HL-60/S4 treated with phorbol 12-myristate 13-acetate at 8.2 ng/mL for 4 days and 3 days (cell line): ENCODE data around the gene GTF2F2.

Experiments
- in situ Hi-C: fragments of 300-500 bp; cut with MboI; formaldehyde crosslinking; loops from 2 replicates; pipeline ENCODE4 v1.15.0; 2022; ENCODE audit warnings: low sequenced_read_pairs

GTF2F2 gene

DNA sequence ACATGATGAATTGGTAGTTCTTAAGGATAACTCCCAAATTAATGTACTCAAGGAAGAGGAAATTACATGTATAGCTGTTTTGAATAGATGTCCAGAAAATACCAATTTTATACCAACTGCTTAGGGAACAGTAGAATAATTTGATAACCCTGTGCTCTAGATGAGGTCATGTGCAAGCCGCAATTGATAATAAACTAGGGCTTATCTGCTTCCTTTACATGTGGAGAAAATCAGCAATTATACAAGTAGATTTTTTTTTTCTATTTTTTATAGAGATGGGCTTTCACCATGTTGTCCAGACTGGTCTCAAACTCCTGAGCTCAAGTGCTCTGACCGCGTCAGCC, 211.4 kb downstream of the GTF2F2 start:
- in situ Hi-C loops: no loop called here

DNA sequence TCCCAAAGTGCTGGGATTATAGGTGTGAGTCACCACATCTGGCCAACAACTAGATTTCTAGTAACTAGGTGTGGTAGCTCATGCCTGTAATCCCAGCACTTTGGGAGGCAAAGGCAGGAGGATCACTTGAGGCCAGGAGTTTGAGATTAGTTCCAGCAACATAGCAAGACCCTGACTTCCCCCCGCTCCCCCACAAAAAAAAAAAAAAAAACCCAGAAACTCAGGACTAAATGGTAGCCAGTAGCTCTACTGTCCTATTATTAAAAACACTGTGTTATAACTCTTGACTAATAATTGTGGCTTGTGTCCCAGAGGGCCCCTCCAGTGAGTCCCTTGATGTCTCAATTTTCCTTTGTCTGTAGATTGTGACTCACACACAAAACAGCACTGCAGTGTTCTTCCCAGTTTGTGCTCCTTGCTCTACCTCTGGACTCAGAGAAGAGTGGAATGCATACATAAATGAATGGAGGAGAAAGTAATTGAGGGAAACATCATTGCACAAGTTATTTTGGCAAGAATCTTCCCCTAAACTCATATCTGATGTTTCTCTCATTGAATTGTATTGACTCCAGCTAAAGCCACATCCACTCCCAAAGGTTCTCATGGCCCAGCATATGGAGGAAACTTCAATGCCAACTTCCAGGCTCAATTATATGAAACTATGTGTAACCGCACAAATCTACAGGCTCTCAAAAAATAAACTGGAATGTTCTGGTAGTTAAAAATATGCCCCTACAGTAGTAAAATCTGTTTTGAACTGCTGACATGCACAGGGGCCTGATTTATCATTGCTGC, 211.9 kb downstream of the GTF2F2 start:
- in situ Hi-C loops: no loop called here

DNA sequence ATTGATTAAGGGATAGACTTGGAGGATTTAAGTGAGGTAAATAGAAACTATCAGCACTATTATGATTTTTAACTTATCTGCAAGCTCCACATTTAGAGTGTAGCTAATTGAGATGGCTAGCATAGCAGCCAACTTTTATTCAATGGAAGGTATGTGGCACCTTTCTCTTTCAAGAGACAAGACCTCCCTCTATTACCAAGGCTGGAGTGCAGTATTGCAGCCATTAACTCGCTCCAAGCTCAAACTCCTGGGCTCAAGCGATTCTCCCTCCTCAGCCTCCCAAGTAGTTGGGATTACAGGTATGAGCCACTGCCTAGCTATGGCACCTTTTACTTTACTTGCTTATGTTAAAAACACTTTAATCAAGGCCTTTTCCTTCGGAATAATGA, 212.5 kb downstream of the GTF2F2 start:
- in situ Hi-C loops: no loop called here

DNA sequence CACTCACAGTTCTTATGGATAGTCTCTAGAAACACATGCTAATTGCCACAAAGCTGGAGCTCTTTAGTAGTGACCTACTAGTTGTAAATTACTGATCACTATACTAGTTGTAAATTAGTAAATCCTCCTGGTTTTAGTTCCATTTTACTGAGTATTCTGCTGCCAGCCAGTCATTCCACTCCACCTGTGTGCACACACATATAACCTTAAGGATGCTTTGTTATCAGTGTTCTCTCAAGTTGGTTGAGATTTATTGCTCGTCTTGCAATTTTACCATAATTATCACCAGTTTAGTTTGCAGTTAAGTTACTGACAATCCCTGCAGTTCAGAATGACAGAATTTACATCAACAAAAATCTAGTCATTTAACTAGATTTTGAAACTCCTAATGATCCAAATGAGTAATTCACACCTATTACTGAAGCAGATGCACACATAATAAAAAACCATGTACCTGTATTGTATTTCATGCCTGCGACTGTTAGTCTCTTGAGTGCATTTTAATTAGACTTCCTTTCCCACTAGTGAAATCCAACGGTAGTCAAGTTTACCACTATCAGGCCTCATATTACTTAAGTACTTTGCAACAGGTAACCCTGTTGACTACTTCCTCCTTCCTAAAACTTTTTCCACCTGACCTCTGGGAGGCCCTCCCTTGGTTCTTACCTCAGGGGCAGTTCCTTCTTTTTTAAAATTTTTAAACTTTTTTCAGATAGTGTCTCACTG, 213.1 kb downstream of the GTF2F2 start:
- in situ Hi-C loops: no loop called here
